ENCODE measurements around the gene EIF4E. TPM values are rescaled to one million over a fixed set of nuclear protein-coding genes. Genes with fewer than 3 reads are reported as not detected.
A peak's percentile ranks its signal among the peaks of the same experiment; 100 is the strongest.
"Not testable (repeated sequence)": the region's sequence is repeated elsewhere in the genome, so short reads cannot be mapped to it uniquely, and the experiment has no call there.

EIF4E gene
- total RNA-seq, 1 donor from 2014 or later: 156 TPM

DNA sequence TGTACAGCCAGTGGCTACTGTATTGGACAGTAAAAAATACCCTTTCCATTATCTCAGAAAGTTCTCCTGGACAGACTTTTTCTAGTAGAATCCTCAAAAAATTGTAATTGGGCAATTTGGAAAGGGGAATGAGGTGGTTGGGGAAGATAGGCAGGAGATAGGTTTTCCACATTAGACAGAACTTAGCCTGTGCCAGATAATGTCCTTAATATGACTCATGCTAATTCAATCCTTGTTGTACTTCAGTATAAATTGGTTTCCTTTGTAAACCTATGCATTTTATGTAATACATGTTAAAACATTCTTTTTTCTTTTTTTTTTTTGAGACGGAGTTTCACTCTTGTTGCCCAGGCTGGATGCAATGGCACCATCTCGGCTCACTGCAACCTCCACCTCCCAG lies 8.9 kb downstream of the EIF4E start:
- intact Hi-C loops (cut with micrococcal nuclease): loop anchor here (10.0 kb wide), 1 partner anchor 935 kb away; no protein-coding TSS in a partner anchor
- Mint-ChIP-seq H3K36me3 (ENCODE audit: low read depth) (peaks cover 40% of the 10 kb centered on the region), H3K4me1 (peaks cover 18% of the 10 kb centered on the region), H3K27me3 (no peaks in the 10 kb centered on the region), H3K27ac (no peak overlapping the region), H3K4me3 (no peak overlapping the region), H3K9me3 (no peaks in the 10 kb centered on the region)
- no peak for DNase-seq

DNA sequence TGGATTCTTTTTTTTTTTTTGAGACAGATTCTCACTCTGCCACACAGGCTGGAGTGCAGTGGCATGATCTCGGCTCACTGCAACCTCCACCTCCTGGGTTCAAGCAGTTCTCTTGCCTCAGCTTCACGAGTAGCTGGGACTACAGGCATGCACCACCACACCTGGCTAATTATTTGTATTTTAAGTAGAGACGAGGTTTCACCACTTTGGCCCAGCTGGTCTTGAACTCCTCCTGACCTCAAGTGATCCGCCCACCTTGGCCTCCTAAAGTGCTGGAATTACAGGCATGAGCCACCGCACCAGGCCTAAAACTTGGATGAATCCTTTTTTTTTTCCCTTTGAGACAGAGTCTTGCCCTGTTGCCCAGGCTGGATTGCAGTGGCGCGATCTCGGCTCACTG lies 18.2 kb downstream of the EIF4E start:
- Mint-ChIP-seq H3K36me3 (ENCODE audit: low read depth) (peaks cover 17% of the 10 kb centered on the region), H3K4me1 (peaks cover 19% of the 10 kb centered on the region)
- H3K4me3 Mint-ChIP-seq; intact Hi-C loops (cut with micrococcal nuclease); H3K9me3 Mint-ChIP-seq; H3K27me3 Mint-ChIP-seq; H3K27ac Mint-ChIP-seq; DNase-seq: not testable (repeated sequence)

- Mint-ChIP-seq H3K27ac (no peak overlapping the region), H3K9me3 (no peaks in the 10 kb centered on the region), H3K27me3 (no peaks in the 10 kb centered on the region), H3K4me3 (no peak overlapping the region), H3K36me3 (ENCODE audit: low read depth) (peaks cover 23% of the 10 kb centered on the region), H3K4me1 (peaks cover 25% of the 10 kb centered on the region)
- DNase-seq: no peak
- intact Hi-C loops (cut with micrococcal nuclease): no loop called here
Observed at GRCh38 chr4:98909646-98910401, 19.1 kb downstream of the EIF4E start.

DNA sequence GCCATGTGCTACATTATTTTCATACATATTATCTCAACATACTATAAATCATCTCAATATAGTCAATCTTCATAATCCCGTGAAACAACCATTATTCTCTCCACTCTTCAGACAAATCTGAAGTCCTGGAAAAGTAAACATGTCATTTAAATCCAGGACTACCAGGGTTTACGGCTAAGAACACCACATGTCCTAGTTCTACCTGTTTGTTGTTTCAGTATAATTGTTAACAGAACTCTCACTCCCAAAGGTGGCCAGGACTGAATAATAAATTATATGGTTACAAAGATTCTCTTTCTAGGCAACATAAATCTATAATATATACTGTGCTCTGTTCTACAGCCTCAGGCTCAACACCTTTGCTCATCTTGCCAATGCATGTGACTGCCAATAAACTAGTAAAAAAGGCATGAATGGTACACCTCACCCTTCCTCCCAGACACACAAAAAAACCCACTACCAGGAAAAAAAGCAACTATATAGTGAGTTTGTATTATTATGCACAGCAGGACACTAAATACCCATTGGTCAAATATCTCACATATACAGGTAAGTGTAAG lies 20.1 kb downstream of the EIF4E start:
- H3K4me3 Mint-ChIP-seq: no peak overlapping the region
- intact Hi-C loops (cut with micrococcal nuclease): no loop called here
- H3K27ac Mint-ChIP-seq: no peak overlapping the region
- H3K27me3 Mint-ChIP-seq: no peaks in the 10 kb centered on the region
- no peaks in the 10 kb centered on the region for H3K9me3 Mint-ChIP-seq
- H3K4me1 Mint-ChIP-seq: peaks cover 25% of the 10 kb centered on the region
- peaks cover 23% of the 10 kb centered on the region for H3K36me3 Mint-ChIP-seq (ENCODE audit: low read depth)
- no peak for DNase-seq

DNA sequence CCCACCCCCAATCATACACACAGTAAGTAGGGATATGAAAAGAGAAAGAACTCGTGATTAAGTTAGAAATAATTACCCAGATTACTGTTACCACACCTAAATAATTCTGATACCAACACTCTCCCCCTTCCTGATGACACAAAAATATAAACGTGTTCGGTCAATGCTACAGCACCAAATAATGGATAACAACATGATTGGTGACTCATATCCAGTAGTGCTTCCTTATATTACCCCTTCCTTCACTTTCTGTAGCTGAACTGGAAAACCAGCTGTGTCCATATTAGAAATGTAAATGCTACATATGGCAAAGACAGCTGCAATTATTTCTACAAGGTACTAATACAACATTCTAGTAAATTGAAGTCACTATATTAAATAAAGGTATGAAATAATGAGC lies 20.8 kb downstream of the EIF4E start:
- Mint-ChIP-seq H3K4me3 (no peak overlapping the region), H3K27ac (no peak overlapping the region), H3K4me1 (peaks cover 27% of the 10 kb centered on the region), H3K27me3 (no peaks in the 10 kb centered on the region), H3K36me3 (ENCODE audit: low read depth) (peaks cover 23% of the 10 kb centered on the region), H3K9me3 (no peaks in the 10 kb centered on the region)
- intact Hi-C loops (cut with micrococcal nuclease): no loop called here
- no peak for DNase-seq

- intact Hi-C loops (cut with micrococcal nuclease): no loop called here
- H3K4me1 Mint-ChIP-seq: peaks cover 33% of the 10 kb centered on the region
- H3K36me3 Mint-ChIP-seq (ENCODE audit: low read depth): peaks cover 43% of the 10 kb centered on the region
- H3K4me3 Mint-ChIP-seq: no peak overlapping the region
- H3K9me3 Mint-ChIP-seq: peaks cover 4% of the 10 kb centered on the region
- H3K27me3 Mint-ChIP-seq: no peaks in the 10 kb centered on the region
- H3K27ac Mint-ChIP-seq: no peak overlapping the region
- DNase-seq: no peak
Observed at GRCh38 chr4:98905839-98906238, 23.1 kb downstream of the EIF4E start.

GRCh38 chr4:98905297-98905696 lies 23.6 kb downstream of the EIF4E start:
- Mint-ChIP-seq H3K4me1 (peaks cover 33% of the 10 kb centered on the region), H3K9me3 (peaks cover 4% of the 10 kb centered on the region), H3K36me3 (ENCODE audit: low read depth) (peaks cover 47% of the 10 kb centered on the region), H3K27me3 (no peaks in the 10 kb centered on the region), H3K27ac (peak overlapping the region; percentile 26), H3K4me3 (no peak overlapping the region)
- intact Hi-C loops (cut with micrococcal nuclease): no loop called here
- DNase-seq: no peak

- peaks cover 26% of the 10 kb centered on the region for H3K4me1 Mint-ChIP-seq
- DNase-seq: no peak
Observed at GRCh38 chr4:98903963-98904362, 25.0 kb downstream of the EIF4E start.

DNA sequence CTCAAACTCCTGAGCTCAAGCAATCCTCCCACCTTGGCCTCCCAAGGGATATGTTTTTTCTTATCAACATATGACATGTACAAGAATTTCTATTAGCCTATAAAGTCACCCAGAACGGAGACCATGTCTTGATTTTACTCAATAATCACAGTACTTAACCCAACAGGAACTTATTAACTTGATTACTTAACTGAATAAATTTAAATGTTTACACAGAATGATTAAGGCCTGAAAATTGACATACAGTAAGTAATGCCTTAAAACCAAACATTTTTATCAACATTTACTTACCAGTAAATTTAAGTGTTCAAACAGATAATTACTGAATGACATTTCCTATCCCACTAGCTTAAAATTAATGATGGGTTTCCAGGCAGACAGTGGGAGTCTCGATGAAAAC lies 25.4 kb downstream of the EIF4E start:
- Mint-ChIP-seq H3K4me1 (peaks cover 25% of the 10 kb centered on the region), H3K27me3 (no peaks in the 10 kb centered on the region), H3K4me3 (no peak overlapping the region), H3K9me3 (peaks cover 4% of the 10 kb centered on the region), H3K36me3 (ENCODE audit: low read depth) (peaks cover 52% of the 10 kb centered on the region), H3K27ac (no peak overlapping the region)
- intact Hi-C loops (cut with micrococcal nuclease): no loop called here
- no peak for DNase-seq

More at GRCh38 chr4:98903963-98904362, 25.0 kb downstream of the EIF4E start:
- Mint-ChIP-seq H3K27ac (no peak overlapping the region), H3K4me3 (no peak overlapping the region), H3K36me3 (ENCODE audit: low read depth) (peaks cover 51% of the 10 kb centered on the region), H3K9me3 (peaks cover 4% of the 10 kb centered on the region), H3K27me3 (no peaks in the 10 kb centered on the region)
- intact Hi-C loops (cut with micrococcal nuclease): no loop called here

GRCh38 chr4:98899277-98899676 lies 29.7 kb downstream of the EIF4E start:
- Mint-ChIP-seq H3K4me3 (no peak overlapping the region), H3K27me3 (no peaks in the 10 kb centered on the region), H3K4me1 (peaks cover 13% of the 10 kb centered on the region), H3K9me3 (peaks cover 4% of the 10 kb centered on the region), H3K36me3 (ENCODE audit: low read depth) (peaks cover 61% of the 10 kb centered on the region), H3K27ac (no peak overlapping the region)
- DNase-seq: no peak
- intact Hi-C loops (cut with micrococcal nuclease): no loop called here

- H3K27me3 Mint-ChIP-seq: no peaks in the 10 kb centered on the region
- no peak overlapping the region for H3K4me3 Mint-ChIP-seq
- no peak for DNase-seq
- H3K27ac Mint-ChIP-seq: no peak overlapping the region
- H3K4me1 Mint-ChIP-seq: peaks cover 6% of the 10 kb centered on the region
- H3K9me3 Mint-ChIP-seq: peaks cover 4% of the 10 kb centered on the region
- H3K36me3 Mint-ChIP-seq (ENCODE audit: low read depth): peaks cover 66% of the 10 kb centered on the region
- intact Hi-C loops (cut with micrococcal nuclease): no loop called here
Observed at GRCh38 chr4:98891478-98892337, 37.2 kb downstream of the EIF4E start.

DNA sequence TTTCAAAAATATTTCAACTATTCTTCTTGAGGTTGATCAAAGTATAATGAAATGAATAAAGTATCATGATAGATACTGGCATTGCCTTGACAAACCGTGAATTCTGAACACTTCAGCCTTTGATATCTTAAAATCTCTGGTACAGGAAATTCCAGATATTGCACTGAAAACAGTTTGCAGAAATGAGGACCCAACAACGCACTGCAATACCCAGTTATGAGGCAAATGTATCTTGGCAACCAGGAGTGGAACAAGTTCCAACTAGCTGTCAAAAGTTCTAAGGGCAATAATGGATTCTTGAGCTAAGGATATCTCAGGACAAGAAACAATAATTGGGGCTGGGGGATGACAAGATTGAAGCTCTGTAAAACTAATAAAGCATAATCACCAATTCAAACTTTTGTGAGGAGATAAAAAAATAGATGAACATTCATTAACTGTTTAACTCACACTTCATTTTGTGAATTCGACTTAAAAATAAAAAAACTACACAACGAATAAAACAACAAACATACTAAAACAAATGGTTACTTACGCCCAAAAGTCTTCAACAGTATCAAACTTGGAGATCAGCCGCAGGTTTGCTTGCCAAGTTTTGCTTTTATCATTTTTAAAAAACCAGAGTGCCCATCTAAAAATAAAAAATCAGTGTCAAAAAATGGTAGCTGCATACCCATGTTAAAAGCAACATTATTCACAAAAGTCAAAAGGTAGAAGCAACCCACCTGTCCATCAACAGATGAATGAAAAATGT lies 38.1 kb downstream of the EIF4E start:
- intact Hi-C loops (cut with micrococcal nuclease): no loop called here
- H3K9me3 Mint-ChIP-seq: peaks cover 4% of the 10 kb centered on the region
- peaks cover 67% of the 10 kb centered on the region for H3K36me3 Mint-ChIP-seq (ENCODE audit: low read depth)
- peaks cover 6% of the 10 kb centered on the region for H3K4me1 Mint-ChIP-seq
- H3K27me3 Mint-ChIP-seq: no peaks in the 10 kb centered on the region
- no peak for DNase-seq
- H3K27ac Mint-ChIP-seq: no peak overlapping the region
- H3K4me3 Mint-ChIP-seq: no peak overlapping the region

GRCh38 chr4:98887145-98887544 lies 41.8 kb downstream of the EIF4E start:
- Mint-ChIP-seq H3K27me3 (no peaks in the 10 kb centered on the region), H3K27ac (no peak overlapping the region), H3K4me3 (no peak overlapping the region), H3K4me1 (peaks cover 3% of the 10 kb centered on the region), H3K9me3 (peaks cover 4% of the 10 kb centered on the region), H3K36me3 (ENCODE audit: low read depth) (peaks cover 54% of the 10 kb centered on the region)
- no peak for DNase-seq
- intact Hi-C loops (cut with micrococcal nuclease): no loop called here

Measured in activated CD4-positive, alpha-beta T cell treated with anti-CD3 and anti-CD28 coated beads, Interleukin-2, amount 10 ng/mL, durations not matched to agents 24 days and 14 days (primary cell).